Mesenchymal stem cell (in vitro differentiated cells and primary cell): ENCODE results near the gene ZNF75A.

Source experiments
- DNase-seq: peaks from one replicate; pipeline ENCODE4 v3.0.0-alpha.2; 2013
- H2AFZ ChIP-seq: one replicate; pipeline ENCODE4 v1.6.1; 2013; ENCODE audit warnings: low read depth, mild to moderate bottlenecking, control low read depth, inconsistent platforms, low read length, moderate library complexity
- H2AK5ac ChIP-seq: 2 replicates; pipeline ENCODE4 v1.6.1; 2013; ENCODE audit warnings: low read length, moderate library complexity, mild to moderate bottlenecking, inconsistent platforms; ENCODE audit not compliant: severe bottlenecking
- H2BK120ac ChIP-seq: one replicate; pipeline ENCODE4 v1.6.1; 2013; ENCODE audit warnings: low read depth, mild to moderate bottlenecking, inconsistent platforms, low read length, moderate library complexity
- H2BK12ac ChIP-seq, 2 experiments: one replicate each; pipeline ENCODE4 v1.6.1; 2013; ENCODE audit warnings: inconsistent platforms in 2 of 2, low read length in 2 of 2, mild to moderate bottlenecking in 2 of 2, moderate library complexity in 2 of 2, control low read depth in 1 of 2
- H2BK15ac ChIP-seq: one replicate; pipeline ENCODE4 v1.6.1; 2013; ENCODE audit warnings: mild to moderate bottlenecking, low read depth, inconsistent platforms; ENCODE audit not compliant: poor library complexity, severe bottlenecking
- H2BK5ac ChIP-seq: 2 replicates; pipeline ENCODE4 v1.6.1; 2013; ENCODE audit warnings: low read depth, mild to moderate bottlenecking, low read length, control low read depth, inconsistent platforms; ENCODE audit not compliant: poor library complexity, severe bottlenecking
- H3K14ac ChIP-seq, 2 experiments: one replicate each; pipeline ENCODE4 v1.6.1; 2013; ENCODE audit warnings: inconsistent platforms in 2 of 2, low read length in 2 of 2, control low read depth in 1 of 2, mild to moderate bottlenecking in 1 of 2, moderate library complexity in 1 of 2
- H3K18ac ChIP-seq, 2 experiments: one replicate each; pipeline ENCODE4 v1.6.1; 2013; ENCODE audit warnings: inconsistent platforms in 2 of 2, low read length in 2 of 2, control low read depth in 1 of 2, low read depth in 1 of 2, mild to moderate bottlenecking in 1 of 2
- H3K23ac ChIP-seq, 2 experiments: one replicate each; pipeline ENCODE4 v1.6.1; 2013; ENCODE audit warnings: inconsistent platforms in 2 of 2, low read length in 2 of 2, mild to moderate bottlenecking in 2 of 2, moderate library complexity in 2 of 2, control low read depth in 1 of 2
- H3K27ac ChIP-seq: 2 replicates; pipeline ENCODE4 v1.5.1; 2013; ENCODE audit warnings: mild to moderate bottlenecking, moderate library complexity, low read length, control low read depth, inconsistent platforms; ENCODE audit not compliant: poor library complexity, severe bottlenecking
- H3K27me3 ChIP-seq, 2 experiments: 2 replicates each; pipeline versions ENCODE4 v1.6.1 to v1.7.0; 2013; ENCODE audit warnings: low read length in 2 of 2, mild to moderate bottlenecking in 2 of 2, moderate library complexity in 2 of 2, control low read depth in 1 of 2, inconsistent platforms in 1 of 2; ENCODE audit not compliant: control insufficient read depth in 1 of 2, insufficient read depth in 1 of 2
- H3K36me3 ChIP-seq, 2 experiments: 2 replicates each; pipeline versions ENCODE4 v1.6.1 to v1.7.0; 2013; ENCODE audit warnings: low read length in 2 of 2, control low read depth in 1 of 2, inconsistent platforms in 1 of 2, low read depth in 1 of 2, mild to moderate bottlenecking in 1 of 2; ENCODE audit not compliant: insufficient read depth in 2 of 2, control insufficient read depth in 1 of 2
- H3K4ac ChIP-seq, 2 experiments: one replicate each; pipeline ENCODE4 v1.6.1; 2013; ENCODE audit warnings: inconsistent platforms in 2 of 2, low read length in 2 of 2, mild to moderate bottlenecking in 2 of 2, moderate library complexity in 2 of 2, control low read depth in 1 of 2, low read depth in 1 of 2
- H3K4me1 ChIP-seq: 2 replicates; pipeline ENCODE4 v1.6.1; 2013; ENCODE audit warnings: low read depth, low read length, control low read depth; ENCODE audit not compliant: control insufficient read depth, insufficient read depth
- H3K4me2 ChIP-seq: 2 replicates; pipeline ENCODE4 v1.6.1; 2013; ENCODE audit warnings: low read length, mild to moderate bottlenecking, inconsistent platforms; ENCODE audit not compliant: poor library complexity, severe bottlenecking
- H3K4me3 ChIP-seq, 2 experiments: 2 replicates each; pipeline versions ENCODE4 v1.5.1 to v1.7.0; 2013; ENCODE audit warnings: low read length in 2 of 2, mild to moderate bottlenecking in 2 of 2, control low read depth in 1 of 2, low read depth in 1 of 2; ENCODE audit not compliant: insufficient read depth in 1 of 2
- H3K79me1 ChIP-seq: replicated peaks from 2 replicates; pipeline ENCODE4 v1.6.1; 2013; ENCODE audit warnings: mild to moderate bottlenecking, control low read depth, low read length, inconsistent platforms; ENCODE audit not compliant: poor library complexity, severe bottlenecking
- H3K9ac ChIP-seq: 2 replicates; pipeline ENCODE4 v1.7.0; 2013; ENCODE audit warnings: mild to moderate bottlenecking, low read length, moderate library complexity
- H3K9me3 ChIP-seq: 2 replicates; pipeline ENCODE4 v1.7.0; 2013; ENCODE audit warnings: mild to moderate bottlenecking, low read length; ENCODE audit not compliant: control insufficient read depth
- H4K8ac ChIP-seq: one replicate; pipeline ENCODE4 v1.6.1; 2013; ENCODE audit warnings: inconsistent platforms, mild to moderate bottlenecking, low read length, moderate library complexity
- H4K91ac ChIP-seq: one replicate; pipeline ENCODE4 v1.6.1; 2013; ENCODE audit warnings: mild to moderate bottlenecking, low read length, inconsistent platforms
- WGBS: methylation state at CpG from one replicate; pipeline ENCODE4 v1.1.7; 2013; ENCODE audit warnings: mixed read lengths; 5-methylcytosine and 5-hydroxymethylcytosine counted together

Gene ZNF75A

DNA sequence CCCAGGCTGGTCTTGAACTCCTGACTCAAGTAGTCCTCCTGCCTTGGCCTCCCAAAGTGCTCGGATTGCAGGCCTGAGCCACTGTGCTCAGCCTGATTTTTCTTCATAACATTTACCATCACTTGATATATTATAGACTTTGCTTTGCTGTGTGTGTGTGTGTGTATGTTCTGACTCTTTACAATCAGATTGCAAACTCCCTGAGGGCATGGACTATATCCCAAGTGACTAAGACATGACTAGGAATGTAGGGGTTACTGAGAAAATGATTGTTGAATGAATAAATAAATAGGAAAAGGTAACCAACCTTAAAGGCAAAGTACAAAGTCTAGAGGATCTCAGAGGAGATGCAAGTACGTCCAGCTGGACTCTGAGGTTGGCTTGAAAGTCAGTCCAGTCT, 40.7 kb downstream of the ZNF75A start:
- H3K23ac ChIP-seq = no peak overlapping the region
- no peak overlapping the region for H3K27ac ChIP-seq
- H3K36me3 ChIP-seq = no peaks in the 10 kb centered on the region
- no peak overlapping the region for H3K4me2 ChIP-seq
- no peak overlapping the region for H3K4me3 ChIP-seq
- H3K27me3 ChIP-seq = no peaks in the 10 kb centered on the region
- no peaks in the 10 kb centered on the region for H3K79me1 ChIP-seq
- DNase-seq = no peak
- WGBS = 44% methylated on average over 1 of the region's 2 CpGs
- H2AFZ ChIP-seq = no peak overlapping the region
- no peak overlapping the region for H2AK5ac ChIP-seq
- H2BK15ac ChIP-seq = no peak overlapping the region
- no peak overlapping the region for H2BK5ac ChIP-seq
- no peak overlapping the region for H3K4ac ChIP-seq
- H3K4me1 ChIP-seq = no peaks in the 10 kb centered on the region
- H3K18ac ChIP-seq = no peak overlapping the region
- no peak overlapping the region for H3K14ac ChIP-seq
- H2BK120ac ChIP-seq = no peak overlapping the region
- H2BK12ac ChIP-seq = no peak overlapping the region
- H4K8ac ChIP-seq = no peak overlapping the region
- H4K91ac ChIP-seq = no peak overlapping the region
- H3K9ac ChIP-seq = no peak overlapping the region
- H3K9me3 ChIP-seq = peaks cover 9% of the 10 kb centered on the region

DNA sequence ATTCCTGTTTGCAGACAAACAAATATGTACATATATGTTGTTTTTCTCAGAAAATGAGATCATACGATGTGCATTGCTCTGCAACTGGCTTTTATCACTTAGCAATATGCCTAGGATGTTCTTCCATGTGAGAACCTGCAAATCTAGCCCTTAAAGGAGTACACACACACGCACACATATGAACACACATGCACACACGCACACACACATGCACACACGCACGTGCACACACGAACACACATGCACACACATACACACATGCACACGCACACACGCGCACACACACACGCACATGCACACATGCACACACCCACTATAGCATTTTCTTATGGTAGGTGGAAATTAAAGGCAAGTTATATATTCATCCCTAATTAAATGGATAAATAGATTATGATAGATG, 42.3 kb downstream of the ZNF75A start:
- Histone ChIP-seq H2AFZ (no peak overlapping the region), H3K14ac (no peak overlapping the region), H4K91ac (no peak overlapping the region), H2BK120ac (no peak overlapping the region), H3K4me2 (no peak overlapping the region), H2AK5ac (no peak overlapping the region), H2BK15ac (no peak overlapping the region), H3K4ac (no peak overlapping the region), H3K4me1 (no peaks in the 10 kb centered on the region), H2BK12ac (no peak overlapping the region), H3K4me3 (no peak overlapping the region), H4K8ac (no peak overlapping the region), H3K23ac (no peak overlapping the region), H3K36me3 (no peaks in the 10 kb centered on the region), H3K18ac (no peak overlapping the region), H2BK5ac (no peak overlapping the region), H3K9me3 (peaks cover 9% of the 10 kb centered on the region), H3K27me3 (no peaks in the 10 kb centered on the region), H3K27ac (no peak overlapping the region), H3K79me1 (no peaks in the 10 kb centered on the region), H3K9ac (no peak overlapping the region)
- WGBS = 88% methylated on average over 4 of the region's 10 CpGs
- DNase-seq = no peak

DNA sequence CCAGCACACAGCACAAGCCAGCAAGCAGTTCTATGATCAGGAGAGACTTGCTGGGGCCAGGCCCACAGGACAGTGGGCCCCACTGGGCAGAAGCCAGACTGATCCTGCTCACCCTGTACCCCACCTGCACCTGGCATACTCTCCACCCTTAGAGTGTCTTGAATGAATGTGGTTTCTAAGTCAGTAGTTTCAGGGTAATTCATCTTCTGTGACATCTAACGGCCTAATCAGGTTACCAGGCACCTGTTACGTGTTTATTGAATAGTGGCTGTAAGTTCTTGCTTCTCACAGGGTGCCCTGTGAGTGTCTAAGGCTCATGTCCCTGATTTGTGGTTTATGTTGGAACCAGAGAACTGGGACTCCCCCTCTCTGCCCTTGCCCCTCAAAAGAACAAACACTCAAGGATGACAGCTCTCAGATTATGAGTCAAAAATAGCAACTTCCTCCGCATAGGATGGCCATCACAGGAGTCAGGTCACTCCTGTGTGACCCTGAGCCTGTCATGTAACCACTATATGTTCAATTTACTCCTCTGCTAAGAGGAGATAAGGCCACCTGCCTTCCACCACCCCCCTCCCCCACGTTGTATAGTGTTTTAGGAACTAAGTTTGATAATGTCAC, 43.4 kb downstream of the ZNF75A start:
- Histone ChIP-seq H3K23ac (no peak overlapping the region), H3K27ac (no peak overlapping the region), H4K8ac (no peak overlapping the region), H3K79me1 (no peaks in the 10 kb centered on the region), H3K4ac (no peak overlapping the region), H2BK5ac (no peak overlapping the region), H2BK120ac (no peak overlapping the region), H4K91ac (no peak overlapping the region), H2BK15ac (no peak overlapping the region), H2AK5ac (no peak overlapping the region), H3K36me3 (no peaks in the 10 kb centered on the region), H3K18ac (no peak overlapping the region), H3K4me2 (no peak overlapping the region), H3K14ac (no peak overlapping the region), H2BK12ac (no peak overlapping the region), H3K4me3 (no peak overlapping the region), H3K4me1 (no peaks in the 10 kb centered on the region), H3K9ac (no peak overlapping the region), H3K27me3 (no peaks in the 10 kb centered on the region), H3K9me3 (peaks cover 9% of the 10 kb centered on the region), H2AFZ (no peak overlapping the region)
- no peak for DNase-seq
- WGBS = 74% methylated on average over 3 of the region's 4 CpGs

DNA sequence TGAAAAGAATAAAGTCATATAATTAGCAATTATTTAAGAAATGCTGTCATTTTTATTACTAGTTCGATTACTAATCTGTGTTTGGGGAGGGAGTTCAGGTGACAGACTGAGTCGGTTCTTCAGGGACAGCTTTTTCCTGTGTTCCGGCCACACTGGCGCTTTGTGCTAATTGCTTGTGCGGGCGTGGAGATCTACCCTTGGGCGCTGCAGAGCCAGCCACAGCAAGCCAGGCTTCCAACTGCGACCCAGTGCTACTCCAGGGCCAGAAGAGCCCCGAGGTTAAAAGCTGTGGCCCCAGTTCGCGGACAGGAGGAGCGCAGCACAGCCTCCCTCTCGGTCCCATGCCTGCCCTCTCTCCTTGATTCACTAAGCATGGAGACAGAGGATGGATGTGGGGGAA, 43.9 kb downstream of the ZNF75A start:
- H3K4me1 ChIP-seq = no peaks in the 10 kb centered on the region
- no peak overlapping the region for H3K4ac ChIP-seq
- H3K27ac ChIP-seq = no peak overlapping the region
- H4K8ac ChIP-seq = no peak overlapping the region
- H3K4me3 ChIP-seq = no peak overlapping the region
- no peak overlapping the region for H2AFZ ChIP-seq
- DNase-seq = no peak
- H3K27me3 ChIP-seq = no peaks in the 10 kb centered on the region
- H3K9me3 ChIP-seq = peaks cover 9% of the 10 kb centered on the region
- H3K79me1 ChIP-seq = no peaks in the 10 kb centered on the region
- 79% methylated on average over 12 of the region's 13 CpGs for WGBS
- no peak overlapping the region for H3K14ac ChIP-seq
- H3K18ac ChIP-seq = no peak overlapping the region
- H3K23ac ChIP-seq = no peak overlapping the region
- no peak overlapping the region for H2BK120ac ChIP-seq
- no peak overlapping the region for H3K4me2 ChIP-seq
- no peak overlapping the region for H2AK5ac ChIP-seq
- no peak overlapping the region for H3K9ac ChIP-seq
- no peaks in the 10 kb centered on the region for H3K36me3 ChIP-seq
- no peak overlapping the region for H2BK5ac ChIP-seq
- H2BK12ac ChIP-seq = no peak overlapping the region
- H4K91ac ChIP-seq = no peak overlapping the region
- no peak overlapping the region for H2BK15ac ChIP-seq
